VCaP (cell line): ENCODE measurements around the gene SEPTIN6.

Source experiments
- H3K27ac ChIP-seq: fragments of 450-650 bp; 2 replicates; pipeline ENCODE4 v1.5.1; 2017
- CTCF ChIP-seq: fragments of 450-650 bp; conservative IDR thresholded peaks from 2 replicates; pipeline ENCODE4 v1.5.1; 2017; ENCODE audit warnings: mild to moderate bottlenecking, moderate library complexity

Gene SEPTIN6

DNA sequence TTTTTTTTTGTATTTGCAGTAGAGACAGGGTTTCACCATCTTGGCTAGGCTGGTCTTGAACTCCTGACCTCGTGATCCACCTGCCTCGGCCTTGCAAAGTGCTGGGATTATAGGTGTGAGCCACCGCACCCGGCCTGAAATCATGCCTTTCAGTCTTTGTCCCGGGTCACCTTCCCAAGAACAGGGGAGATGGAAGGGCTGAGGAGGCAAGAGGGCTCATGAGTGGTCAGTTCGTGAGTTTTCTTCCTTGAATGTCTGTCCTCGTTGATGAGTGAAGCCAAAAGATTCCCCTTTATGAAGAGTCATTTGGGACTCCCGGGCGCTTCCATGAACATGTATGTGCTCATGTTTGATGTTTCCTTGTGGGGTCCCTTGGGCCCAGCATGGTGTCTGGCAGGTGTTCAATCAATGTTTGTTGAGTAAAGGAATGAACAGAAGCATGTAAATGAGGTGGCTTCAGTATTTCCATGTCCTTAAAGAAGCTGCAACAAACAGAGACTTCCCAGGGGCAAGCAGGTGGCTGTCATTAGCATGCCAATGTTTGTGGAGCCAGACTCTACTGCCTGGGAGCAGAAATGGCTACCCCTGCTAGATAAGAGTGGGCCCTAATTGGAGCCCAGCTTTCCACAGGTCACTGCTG lies 3.4 kb upstream of the SEPTIN6 start:
- no peak overlapping the region for H3K27ac ChIP-seq
- TF ChIP-seq CTCF = no peak

GRCh38 chrX:119695535-119696050 lies 2.6 kb upstream of the SEPTIN6 start:
- no peak overlapping the region for H3K27ac ChIP-seq
- TF ChIP-seq CTCF = no peak

DNA sequence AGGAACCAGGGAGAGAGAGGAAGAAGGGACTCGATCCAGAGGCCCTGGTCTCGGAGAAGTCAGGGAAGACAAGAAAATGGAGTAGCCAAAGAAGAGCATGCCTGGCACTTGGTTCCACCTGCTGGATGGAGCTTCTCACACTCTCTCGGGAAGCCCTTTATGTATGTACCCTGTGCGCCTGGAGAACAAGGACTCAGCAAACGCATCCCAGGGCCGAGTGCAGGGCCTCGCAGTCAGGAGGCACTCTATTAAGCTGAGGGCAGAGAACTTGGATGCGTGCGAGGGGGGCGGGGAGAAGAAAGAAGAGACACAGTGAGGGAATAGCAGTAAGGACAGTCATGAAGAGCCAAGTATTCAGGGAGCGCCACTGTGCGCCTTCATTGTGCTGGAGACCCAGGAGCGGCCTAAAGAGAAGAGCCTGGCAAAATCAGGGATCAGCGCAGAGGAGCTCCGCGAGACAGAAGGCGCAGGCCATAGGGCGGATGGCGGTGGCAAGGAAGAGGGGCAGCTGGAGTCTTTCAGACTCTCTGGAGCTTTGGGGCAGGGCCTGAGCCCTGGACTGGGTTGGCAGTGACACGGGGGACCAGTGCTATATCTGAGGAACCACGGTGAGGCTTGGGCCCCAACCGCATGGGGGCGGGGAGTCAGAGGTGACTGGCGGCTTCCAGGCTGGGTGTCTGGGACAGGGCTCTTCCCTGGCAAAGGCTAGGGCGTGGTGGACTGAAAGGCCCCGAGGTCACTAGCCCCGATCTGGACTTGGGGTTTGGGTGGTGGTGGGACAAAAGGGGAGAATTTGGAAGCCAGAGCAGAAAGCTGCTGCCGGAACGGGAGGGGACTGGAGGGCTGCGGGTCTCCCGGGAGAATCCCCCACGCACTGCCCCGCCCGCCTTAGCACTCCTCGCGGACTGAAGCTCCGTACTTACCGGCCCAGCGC lies 1.9 kb upstream of the SEPTIN6 start:
- TF ChIP-seq CTCF = no peak
- H3K27ac ChIP-seq = no peak overlapping the region

DNA sequence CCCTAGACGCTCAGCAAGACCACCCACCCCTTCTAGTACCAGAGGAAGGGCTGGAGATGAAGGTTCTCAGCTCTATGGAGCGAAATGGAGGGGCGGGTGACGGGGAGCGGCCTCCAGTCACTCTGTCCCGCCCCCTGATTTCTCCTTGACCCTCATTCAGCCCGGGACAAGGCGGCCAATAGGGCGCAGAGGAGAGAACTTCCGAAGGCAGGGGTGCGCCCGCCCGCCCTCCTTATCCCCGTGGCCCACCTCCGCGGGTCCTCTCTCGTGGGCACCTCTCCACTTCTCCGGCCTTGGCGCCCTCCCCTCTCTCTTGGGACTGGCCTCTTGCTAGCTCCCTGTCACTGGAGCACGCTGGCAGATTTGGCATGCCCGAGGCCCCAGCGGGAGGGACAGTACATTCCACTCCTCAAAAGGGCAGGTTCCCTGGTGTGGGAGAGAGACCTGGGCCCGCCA lies 1.1 kb upstream of the SEPTIN6 start:
- no peak for TF ChIP-seq CTCF
- no peak overlapping the region for H3K27ac ChIP-seq

GRCh38 chrX:119692191-119693039 lies 553 bp downstream of the SEPTIN6 start:
- TF ChIP-seq CTCF = no peak
- peak overlapping the region; percentile 41 for H3K27ac ChIP-seq

GRCh38 chrX:119690921-119691716 lies 1.8 kb downstream of the SEPTIN6 start:
- no peak overlapping the region for H3K27ac ChIP-seq
- no peak for TF ChIP-seq CTCF
